GM18519 (cell line): ENCODE data around the gene ZSWIM8.
"Not testable (repeated sequence)": the region's sequence is repeated elsewhere in the genome, so short reads cannot be mapped to it uniquely, and the experiment has no call there.

Experiments
- ATAC-seq: cut with Tn5 transposase; IDR thresholded peaks from one replicate; pipeline ENCODE4 v1.9.1; 2021; ENCODE audit warnings: mild to moderate bottlenecking, moderate library complexity; ENCODE audit not compliant: unreplicated experiment, low FRiP score

ZSWIM8 gene

GRCh38 chr10:73785211-73785720 lies at the start of gene ZSWIM8:
ZSWIM8 (plus strand) TSS chr10:73785606; CDS start chr10:73785879, 273 bp downstream.
- peak; percentile 43 for ATAC-seq

- not testable (repeated sequence) for ATAC-seq
These were observed 44.7 kb upstream of the ZSWIM8 start for GRCh38 chr10:73740501-73741254.

GRCh38 chr10:73742454-73742734 lies 43.0 kb upstream of the ZSWIM8 start:
- no peak for ATAC-seq

- no peak for ATAC-seq
These were observed 42.0 kb upstream of the ZSWIM8 start for GRCh38 chr10:73743327-73743904.

- peak; percentile 68 for ATAC-seq
These were observed 41.3 kb upstream of the ZSWIM8 start, which contains the start of gene SEC24C for GRCh38 chr10:73743905-73744663. SEC24C (plus strand) TSS chr10:73744372; CDS start chr10:73746833, 2,461 bp downstream.

- peak; percentile 3 for ATAC-seq
These were observed 40.8 kb upstream of the ZSWIM8 start for GRCh38 chr10:73744664-73744975.

- no peak for ATAC-seq
These were observed 38.7 kb upstream of the ZSWIM8 start for GRCh38 chr10:73746721-73747120.

- ATAC-seq = no peak
These were observed 34.6 kb upstream of the ZSWIM8 start for GRCh38 chr10:73750819-73751218.

GRCh38 chr10:73756183-73756582 lies 29.2 kb upstream of the ZSWIM8 start:
- ATAC-seq = no peak

GRCh38 chr10:73758704-73759511 lies 26.5 kb upstream of the ZSWIM8 start:
- ATAC-seq = no peak

GRCh38 chr10:73759512-73760115 lies 25.8 kb upstream of the ZSWIM8 start:
- ATAC-seq = no peak

GRCh38 chr10:73761781-73762180 lies 23.6 kb upstream of the ZSWIM8 start:
- ATAC-seq = no peak

GRCh38 chr10:73762915-73763314 lies 22.5 kb upstream of the ZSWIM8 start:
- no peak for ATAC-seq

GRCh38 chr10:73763343-73763742 lies 22.1 kb upstream of the ZSWIM8 start:
- no peak for ATAC-seq

- ATAC-seq = no peak
These were observed 20.3 kb upstream of the ZSWIM8 start for GRCh38 chr10:73765066-73765465.

- no peak for ATAC-seq
These were observed 16.5 kb upstream of the ZSWIM8 start for GRCh38 chr10:73768881-73769280.

- no peak for ATAC-seq
These were observed 16.0 kb upstream of the ZSWIM8 start for GRCh38 chr10:73769396-73769795.

GRCh38 chr10:73771722-73772280 lies 13.6 kb upstream of the ZSWIM8 start:
- ATAC-seq = no peak

GRCh38 chr10:73772281-73773151 lies 12.9 kb upstream of the ZSWIM8 start:
- ATAC-seq = peak; percentile 48
